ENCODE measurements around the gene IFNL2.

IFNL2 gene

GRCh38 chr19:39318690-39319089 is 50.5 kb downstream of the IFNL2 start:
- DNase-seq = no peak

DNA sequence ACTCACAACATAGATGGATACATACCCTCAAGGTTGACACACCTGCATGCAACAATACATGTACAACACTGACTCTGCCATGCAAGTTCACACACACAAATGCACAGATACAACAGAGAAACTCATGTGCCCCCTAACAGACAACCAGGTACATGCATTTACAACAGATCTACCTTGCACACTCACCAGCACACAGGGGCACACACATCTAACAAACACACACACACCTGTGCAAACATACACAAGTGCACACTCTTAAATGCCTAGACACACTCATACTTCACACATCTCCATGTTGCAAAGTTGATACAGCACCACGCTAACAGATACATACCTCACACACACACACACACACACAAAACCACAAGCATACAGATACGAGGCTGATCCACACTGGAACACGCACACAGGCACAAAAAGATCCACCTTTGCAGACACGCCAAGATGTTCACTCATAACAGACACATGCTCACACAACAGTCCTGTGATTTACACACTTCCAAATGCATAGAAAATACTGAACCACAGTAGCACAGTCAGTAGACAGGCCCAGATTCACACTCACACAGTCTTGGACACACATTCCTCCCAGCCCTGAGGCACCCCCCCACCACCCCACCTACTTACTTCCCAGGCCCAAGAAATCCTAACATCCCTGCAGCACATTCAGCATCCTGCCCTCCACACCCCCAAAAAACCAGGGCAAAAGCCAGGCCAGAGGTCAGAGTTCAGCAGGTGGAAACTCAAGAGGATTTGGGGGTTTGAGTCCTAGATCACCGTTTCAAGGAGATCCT is 51.1 kb downstream of the IFNL2 start:
- no peak for DNase-seq

All from activated CD4-positive, alpha-beta T cell treated with anti-CD3 and anti-CD28 coated beads for 1 hour (primary cell).